Activated CD4-positive, alpha-beta T cell treated with anti-CD3 and anti-CD28 coated beads, Interleukin-2, Interleukin-6, amounts not matched to agents 100 ng/mL and 50 ng/mL, durations not matched to agents 16 hours and 8 hours (primary cell): Measurements from ENCODE around the gene CDH4.

Experiments used
- DNase-seq: peaks from one replicate; pipeline ENCODE4 v3.0.0-alpha.2; 2020

Gene CDH4

DNA sequence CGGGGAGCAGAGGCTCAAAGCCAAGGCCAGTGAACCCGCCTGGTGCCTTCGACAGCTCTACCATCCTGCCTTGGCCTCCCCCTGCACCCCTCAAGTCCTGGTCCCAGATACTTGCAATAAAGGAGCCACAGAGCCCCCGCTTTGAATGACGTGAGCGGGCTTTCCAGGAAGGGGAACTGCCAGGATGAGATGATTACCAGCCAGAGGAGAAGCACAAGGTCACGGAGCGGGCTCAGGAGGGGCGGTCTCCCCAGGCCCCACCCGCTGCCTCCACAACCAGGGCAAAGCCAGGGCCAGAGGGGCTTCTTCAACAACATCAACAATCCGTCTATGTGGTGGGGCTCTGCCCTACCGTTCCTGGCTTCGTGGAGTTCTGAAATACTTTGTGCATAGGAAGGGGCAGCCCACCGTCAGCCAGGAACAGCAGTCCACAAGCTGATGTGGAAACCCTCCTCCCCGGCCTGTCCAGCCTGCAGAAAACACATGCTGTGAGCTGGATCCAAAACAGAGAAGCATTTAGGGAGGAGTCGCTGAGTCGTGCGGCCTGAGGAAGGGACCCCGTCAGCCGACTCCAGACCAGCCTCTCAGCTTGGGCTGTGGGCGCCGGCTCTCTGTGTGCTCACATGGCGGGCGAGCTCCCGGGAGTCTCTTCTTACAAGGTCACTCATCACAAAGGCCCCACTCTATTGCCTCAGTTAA lies 392.5 kb downstream of the CDH4 start:
- no peak for DNase-seq

DNA sequence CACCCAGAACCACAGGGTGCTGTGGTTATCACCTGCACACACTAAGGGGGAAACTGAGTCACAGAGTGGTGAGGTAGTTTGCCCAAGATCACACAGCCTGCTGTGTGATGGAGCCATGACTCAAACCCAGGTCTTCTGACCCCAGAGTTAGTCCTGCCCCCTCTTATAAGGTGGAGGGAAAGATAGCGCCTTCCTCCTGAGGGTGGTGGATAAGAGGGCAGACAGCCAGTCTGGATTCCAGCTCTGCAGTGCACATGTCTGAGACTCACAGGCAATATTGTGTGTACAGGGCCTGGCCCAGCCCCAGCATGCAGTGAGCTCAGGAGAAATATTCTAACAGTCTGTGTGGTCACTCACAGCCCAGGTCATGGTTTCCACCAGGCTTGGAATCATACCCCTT lies 393.7 kb downstream of the CDH4 start:
- DNase-seq: no peak

DNA sequence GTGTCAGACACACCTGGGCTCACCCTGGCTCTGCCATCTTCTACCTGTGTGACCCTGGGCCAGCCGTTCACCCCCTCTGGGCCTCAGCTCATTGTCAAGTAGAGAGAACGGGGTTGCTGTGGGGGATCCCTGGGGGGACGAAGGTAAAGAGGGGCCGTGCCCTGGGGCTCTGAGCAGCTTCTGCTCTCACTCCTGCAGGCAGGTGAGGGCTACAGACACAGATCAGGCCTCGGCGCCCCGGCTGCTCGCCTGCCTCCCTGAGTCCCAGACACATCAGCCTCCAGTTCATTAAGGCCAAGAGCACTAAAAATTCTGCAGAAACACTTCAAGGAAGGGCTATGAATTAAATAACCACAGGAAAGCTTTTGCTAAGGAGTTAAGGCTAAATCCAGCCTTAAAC lies 394.4 kb downstream of the CDH4 start:
- no peak for DNase-seq

DNA sequence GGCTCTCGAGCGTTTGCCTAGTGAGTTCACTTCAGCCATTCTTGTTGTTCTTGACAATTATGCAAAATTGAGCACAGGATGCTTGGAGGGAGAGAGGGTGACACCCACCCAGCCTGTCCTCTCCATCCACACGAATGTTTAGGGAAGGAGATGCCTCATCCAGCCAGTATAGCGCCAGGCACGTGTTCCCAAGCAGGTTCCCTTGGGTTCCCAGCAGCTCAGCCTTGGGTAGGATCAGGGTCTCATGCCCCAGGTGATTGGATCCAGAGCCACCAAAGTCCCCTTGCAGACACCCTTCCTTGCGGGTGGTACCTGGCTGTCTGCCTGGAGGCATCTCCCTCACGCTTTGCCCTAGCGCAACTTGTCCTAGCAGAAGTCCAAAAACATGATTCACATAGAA lies 394.9 kb downstream of the CDH4 start:
- DNase-seq: no peak

DNA sequence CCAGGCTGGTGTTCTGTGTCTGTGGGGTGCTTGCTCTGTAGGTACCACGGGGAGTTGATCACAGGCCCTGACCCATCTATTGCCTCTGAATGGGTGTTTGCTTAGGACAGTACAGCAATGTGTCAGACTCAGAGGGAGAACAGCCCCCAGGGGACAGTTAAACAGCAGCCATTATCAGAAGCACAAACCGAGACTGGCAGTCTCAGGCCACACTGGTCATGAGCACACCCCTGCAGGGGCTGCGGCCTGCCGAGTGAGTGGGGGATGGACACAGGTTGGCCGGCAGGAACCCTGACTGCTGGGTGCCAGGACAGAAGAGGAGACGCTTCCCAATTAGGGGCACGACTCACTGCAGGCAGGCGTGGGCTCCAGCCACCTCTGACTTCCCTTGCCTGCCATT lies 395.6 kb downstream of the CDH4 start:
- no peak for DNase-seq

DNA sequence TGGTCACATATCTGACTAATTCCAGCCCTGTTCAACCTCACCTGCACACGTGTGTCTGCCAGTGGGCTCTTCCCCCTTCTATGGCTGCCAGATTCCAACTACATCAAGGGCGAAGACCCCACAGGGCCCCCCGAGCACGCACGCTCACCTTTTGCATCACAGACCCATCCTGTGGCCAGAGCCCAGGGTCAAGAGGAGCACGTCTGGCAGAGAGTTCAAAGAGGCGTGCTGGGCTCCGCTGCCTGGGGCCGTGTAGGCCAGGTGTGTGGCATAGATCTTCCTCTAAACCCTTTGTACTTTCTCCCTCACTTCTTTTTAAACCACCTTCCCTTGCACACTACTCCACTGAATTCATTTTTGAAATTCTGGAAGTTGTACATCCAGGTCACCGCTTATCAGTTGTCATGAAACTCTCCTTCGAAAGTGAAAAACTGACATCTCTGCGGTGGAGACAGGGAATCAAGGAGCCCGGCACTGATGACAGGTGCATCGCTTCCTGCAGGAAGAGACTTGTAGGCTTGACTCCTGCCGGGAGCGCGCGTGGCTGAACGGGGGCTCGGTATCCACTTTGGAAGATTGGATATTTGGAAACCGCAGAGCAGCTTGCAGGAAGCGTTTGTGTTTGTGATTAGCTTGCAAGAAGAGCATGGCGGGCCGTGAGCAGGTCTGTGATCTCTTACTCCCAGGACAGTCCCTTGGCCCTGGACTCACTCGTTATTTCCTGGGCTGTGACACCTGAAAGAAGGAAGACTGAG lies 397.2 kb downstream of the CDH4 start:
- no peak for DNase-seq

DNA sequence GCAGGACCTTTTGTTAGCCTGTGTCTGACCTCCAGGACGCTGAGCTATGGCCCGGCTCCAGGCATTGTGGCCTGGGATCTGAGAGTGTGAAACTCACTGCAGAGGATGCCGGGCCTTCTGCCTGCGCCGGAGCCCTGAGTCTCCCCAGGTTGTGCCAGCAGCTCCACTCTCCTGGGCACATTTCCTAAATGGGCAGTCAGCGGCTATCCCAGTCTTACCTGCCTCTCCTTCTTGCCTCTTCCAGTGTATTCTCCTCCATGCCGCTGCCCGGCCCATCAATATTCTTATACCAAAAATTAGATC lies 397.8 kb downstream of the CDH4 start:
- DNase-seq: no peak

DNA sequence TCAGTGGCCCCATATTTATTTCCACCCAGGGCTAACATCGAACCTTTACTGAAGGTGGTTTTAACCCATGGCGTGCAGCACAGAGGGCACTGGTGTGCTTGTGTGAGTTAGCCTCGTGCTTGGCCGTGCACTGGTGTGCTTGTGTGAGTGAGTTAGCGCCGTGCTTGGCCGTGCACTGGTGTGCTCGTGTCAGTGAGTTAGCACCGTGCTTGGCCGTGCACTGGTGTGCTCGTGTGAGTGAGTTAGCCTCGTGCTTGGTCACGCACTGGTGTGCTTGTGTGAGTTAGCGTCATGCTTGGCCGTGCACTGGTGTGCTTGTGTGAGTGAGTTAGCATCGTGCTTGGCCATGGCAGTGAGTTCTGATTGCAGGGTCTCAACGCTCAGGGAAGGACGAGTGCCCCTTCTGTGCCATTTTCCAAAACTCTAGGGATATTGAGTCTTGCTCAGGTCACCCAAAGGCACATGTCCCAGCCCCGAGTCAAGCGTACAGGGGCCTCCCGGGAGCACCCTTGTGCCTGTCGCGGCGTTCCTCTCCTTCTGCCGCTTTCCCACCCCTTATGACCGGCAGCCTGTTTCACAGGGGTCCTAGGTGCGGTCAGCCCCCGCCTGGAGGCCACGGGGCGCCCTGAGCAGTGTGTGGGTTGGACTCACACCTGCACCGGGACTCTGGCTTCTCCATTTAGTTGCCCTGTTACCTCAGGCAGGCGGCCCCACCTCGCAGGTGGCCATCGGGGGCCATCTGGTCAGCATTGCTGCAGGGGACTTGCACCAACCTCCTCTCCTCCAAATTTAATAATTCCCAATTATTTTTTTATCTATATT lies 399.1 kb downstream of the CDH4 start:
- DNase-seq: no peak

DNA sequence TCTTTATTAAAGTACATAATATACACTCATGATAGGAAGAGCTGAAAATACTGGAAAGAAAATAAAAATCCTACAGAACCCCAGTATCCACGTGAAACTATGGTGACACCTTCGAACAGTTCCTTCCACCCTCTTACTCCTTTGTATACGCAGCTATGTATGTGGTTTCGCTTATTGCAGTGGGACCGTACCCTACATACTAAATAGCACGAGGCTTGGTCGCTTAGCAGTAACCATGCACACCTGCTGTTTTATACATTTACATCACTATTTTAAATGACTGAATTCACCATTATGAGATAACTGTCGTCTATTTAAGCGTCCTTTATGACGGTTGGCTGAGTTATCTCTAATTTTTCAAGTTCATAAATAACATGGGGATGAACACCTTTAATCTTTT lies 400.1 kb downstream of the CDH4 start:
- DNase-seq: no peak

DNA sequence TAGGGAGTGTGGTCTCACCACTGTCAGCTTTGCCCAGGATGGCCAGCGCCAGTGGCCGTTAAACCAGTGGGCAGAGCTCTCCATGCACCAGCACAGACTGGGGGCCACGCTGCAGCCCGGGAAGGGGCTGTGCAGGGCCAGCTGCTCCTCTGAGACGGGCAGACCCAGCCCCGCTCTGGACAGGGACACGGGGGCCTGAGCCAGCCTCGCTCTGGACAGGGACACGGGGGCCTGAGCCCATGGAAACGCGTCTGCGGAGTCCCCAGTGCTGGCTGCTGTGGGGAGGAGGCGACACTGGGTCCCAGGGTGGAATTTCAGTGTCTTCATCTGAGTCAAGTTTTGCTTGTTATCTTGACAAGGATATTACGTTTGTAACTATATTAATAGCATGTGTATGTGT lies 402.7 kb downstream of the CDH4 start:
- DNase-seq: no peak

DNA sequence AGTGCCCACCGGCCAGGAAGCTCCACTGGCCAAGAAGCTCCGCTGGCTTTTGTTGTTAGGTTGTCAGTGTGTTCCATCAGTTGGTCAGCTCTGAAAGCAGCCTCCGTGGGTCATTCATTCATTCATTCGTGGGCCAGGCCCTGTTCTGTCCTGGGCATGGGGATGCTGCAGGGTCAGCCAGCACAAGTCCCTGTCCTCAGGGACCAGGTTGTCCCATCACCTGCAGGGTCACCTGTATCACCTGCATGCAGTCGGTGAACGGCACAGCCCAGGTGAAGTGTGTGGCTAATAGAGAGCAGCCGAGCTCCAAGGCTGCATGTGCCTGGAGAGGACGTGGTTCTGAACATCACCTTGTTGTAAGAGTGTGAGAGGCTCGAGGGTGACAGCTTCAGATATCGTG lies 403.5 kb downstream of the CDH4 start:
- no peak for DNase-seq

DNA sequence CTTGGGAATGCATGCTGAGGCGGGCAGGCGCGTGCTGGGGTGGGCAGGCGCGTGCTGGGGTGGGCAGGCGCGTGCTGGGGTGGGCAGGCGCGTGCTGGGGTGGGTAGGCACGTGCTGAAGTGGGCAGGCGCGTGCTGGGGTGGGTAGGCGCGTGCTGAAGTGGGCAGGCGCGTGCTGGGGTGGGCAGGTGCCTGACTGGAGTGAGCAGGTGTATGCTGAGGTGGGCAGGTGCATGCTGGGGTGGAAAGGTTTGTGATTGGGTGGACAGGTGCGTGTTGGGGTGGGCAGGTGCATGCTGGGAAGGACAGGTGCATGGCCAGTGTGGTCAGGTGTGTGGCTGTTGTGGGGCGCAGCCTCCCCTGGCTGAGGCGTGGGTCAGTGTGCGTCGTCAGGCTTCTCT lies 404.1 kb downstream of the CDH4 start:
- DNase-seq: no peak

DNA sequence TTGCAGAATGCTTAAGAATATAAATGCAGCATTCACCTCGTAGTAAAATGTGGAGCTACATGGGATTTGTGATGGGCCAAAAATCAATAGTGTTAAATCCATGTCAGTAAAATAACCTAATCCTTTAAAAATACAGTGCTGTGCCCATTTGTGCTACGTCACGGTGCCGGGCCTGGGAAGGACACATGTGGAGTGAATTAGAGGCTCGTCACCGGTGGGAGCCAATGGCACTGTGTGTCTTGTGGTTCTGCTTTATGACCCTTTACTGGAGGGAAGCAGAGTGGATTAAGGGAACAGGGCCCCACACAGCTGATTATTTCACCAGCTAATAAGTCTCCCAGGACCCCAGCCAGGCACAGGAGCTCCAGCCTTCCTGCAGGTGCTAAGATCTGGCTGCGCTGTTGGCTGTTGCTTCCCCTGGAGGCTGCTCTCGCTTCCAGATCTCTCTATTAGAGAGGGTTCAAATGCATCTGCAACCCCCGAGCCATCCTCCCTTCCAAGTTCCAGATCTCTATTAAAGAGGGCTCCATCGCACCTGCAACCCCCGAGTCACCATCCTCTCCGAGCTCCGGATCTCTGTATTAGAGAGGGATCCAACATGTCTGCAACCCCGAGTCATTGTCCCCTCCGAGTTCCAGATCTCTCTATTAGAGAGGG lies 405.8 kb downstream of the CDH4 start:
- no peak for DNase-seq

DNA sequence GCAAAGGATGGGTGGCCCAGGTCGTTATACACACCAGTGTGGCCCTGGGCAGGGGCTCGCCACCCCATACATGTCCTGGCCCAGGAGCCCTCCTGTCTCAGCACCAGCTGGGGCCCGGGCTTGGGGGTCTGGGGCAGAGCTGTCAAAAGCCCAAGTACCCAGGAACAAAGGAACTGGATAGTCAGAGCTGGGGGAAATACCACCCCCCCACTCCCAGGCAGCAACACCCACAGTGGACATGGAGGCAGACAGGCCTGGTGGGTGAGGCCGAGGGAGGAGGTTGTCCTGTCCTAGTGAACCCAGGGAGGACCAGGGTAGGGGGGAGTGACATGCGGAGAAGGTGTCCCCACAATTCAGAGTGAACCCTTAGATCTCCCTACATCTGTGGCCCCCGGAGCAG lies 406.5 kb downstream of the CDH4 start:
- no peak for DNase-seq

DNA sequence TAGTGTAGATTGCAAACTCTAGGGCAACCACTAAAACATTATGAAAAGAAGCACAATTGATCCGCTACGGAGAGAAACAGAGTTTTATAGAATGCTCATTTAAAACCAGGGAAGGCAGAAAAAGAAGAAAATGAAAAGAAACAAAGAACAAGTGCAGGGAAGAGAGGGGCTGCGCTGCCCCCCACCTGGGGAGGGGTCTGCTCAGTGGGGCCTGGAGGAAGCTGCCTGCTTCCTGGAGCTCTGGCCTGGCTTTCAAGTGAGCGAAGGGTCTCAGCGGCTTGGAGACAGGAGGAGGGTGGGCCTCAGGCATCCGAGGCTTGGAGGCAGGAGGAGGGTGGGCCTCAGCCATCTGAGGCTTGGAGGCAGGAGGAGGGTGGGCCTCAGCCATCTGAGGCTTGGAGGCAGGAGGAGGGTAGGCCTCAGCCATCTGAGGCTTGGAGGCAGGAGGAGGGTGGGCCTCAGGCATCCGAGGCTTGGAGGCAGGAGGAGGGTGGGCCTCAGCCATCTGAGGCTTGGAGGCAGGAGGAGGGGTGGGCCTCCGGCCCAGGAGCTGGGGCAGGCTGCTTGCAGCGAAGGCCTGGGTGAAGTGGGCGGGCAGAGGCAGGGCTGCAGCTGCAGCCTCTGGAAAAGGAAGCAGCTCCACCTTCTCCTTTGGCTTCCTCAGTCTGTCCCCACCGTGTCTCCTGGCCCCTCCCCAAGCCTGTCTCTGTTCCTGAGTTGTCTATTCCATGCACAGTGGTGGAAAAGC lies 407.4 kb downstream of the CDH4 start:
- DNase-seq: no peak

DNA sequence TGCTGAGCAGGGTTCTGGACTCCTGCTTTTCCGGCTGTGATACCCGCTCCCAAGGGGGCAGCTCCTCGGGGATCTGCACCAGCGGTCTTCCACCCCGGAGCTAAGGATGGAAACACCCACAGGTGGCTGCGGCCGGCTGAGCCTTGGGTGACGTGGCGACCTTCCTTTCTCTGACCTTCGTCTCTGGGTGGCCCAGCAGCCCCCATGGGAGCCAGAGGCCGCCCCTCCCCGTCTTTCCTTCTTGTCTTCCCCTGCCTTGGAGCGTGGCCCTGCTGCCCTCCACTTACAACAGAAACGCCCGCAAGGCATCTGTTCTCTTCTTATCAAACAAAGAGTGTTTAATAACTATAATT lies 407.9 kb downstream of the CDH4 start:
- no peak for DNase-seq

DNA sequence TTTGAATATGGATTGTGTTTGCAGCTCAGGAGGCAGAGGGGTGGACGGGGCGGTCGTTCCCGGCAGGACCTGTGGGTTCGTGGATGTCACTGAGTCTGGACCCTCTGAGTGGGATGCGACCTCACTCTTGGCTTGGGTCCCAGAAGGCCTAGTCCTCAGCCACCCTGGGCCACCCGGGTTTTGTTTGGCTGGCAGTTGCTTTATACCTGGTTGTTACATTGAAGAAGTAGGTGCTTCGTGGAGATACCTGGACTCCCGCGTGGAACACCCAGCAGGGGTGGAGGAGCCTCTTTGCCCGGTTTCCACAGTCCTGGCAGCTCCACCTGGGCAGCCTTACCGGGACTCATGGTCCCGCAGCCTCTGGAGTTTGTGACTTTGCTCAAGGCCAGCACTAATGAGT lies 408.5 kb downstream of the CDH4 start:
- DNase-seq: no peak

DNA sequence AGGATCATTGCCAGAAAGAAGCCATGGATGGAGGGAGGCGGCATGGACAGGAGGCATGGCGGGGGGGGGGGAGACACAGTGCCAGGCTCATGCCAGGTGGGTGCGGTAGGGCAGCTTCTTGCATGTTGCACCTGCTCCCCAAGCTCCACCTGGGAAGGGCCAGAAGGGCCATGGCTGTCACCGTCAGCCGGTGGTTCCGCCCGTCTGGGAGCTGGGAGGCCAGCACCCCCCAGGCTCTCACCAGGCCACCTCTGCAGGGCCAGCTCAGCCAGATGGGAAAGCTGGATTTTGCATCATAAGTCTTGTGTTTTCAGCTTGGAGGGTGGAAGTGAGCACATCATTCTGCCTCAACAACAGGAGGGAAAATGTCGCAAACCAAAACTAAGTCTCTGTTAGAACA lies 409.0 kb downstream of the CDH4 start:
- DNase-seq: no peak

DNA sequence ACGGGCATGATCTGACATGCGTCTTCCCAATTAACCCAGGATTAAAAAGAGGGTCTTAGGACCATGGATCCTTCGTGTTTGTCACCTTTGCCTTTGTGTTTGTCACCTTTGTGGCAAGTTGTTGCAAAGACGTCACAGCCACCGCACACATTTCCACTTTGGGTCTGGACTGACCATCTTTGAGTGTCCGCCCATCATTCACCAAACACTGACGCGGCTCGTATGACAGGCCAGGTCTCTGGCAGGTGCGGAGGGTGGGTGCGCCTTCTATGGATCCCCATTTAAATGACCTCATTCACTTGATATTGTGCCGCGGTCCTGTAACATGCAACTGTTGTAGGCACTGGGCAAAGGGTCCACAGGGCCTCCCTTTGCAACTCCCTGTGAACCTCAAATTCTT lies 409.5 kb downstream of the CDH4 start:
- no peak for DNase-seq

DNA sequence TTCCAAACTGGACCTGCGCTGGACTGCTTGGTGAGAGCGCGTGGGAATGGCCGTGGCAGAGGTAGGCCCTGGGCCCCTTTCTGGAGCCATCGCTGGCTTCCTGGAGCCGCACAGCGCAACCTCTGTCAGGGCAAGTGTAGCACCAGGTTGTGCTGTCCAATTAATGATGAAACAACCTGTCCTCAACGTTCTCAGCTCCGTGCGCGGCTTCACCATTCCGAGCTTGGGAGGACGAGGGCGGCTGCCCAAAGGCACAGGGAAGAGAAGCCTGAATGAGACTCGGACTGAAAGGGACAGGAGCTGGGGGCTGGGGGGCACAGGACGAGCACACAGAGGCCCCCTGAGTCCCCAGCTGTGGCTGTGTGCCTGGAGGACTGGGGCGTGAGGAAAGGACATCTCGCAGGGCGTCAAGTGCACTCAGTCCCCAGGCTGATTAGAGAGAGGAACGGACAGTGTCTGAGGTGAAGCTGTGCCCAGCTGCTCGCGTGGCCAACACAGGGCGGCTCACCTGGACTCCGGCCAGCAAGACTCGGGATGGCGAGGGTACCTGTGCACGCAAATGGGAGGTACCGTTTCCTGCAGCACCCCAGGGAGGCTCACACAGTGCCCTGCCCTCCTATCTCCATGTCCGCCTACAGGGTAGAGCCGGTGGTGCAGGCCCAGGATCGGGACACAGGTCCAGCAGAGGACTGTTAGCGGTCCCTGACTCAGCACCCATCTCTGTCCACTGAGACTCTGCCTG lies 410.3 kb downstream of the CDH4 start:
- DNase-seq: no peak

DNA sequence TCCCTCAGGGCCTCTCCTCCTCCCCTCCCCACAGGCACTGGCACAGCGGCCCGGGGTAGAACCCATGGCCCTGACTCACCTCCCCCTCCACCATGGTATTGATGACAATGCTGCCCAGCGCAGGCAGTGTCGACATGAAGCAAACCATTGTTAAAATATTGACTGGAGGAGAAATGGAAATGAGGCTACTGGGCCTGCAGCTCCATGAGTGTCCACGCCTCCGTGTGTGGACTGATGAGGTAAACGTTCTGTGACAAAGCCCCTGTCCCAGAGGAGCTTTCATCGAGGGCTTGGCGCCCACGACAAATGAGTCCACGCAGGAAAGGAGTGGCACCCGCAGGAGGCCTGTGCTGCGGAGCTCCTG lies 410.9 kb downstream of the CDH4 start:
- DNase-seq: no peak
